ENCODE data around the gene KCNA1.

DNA sequence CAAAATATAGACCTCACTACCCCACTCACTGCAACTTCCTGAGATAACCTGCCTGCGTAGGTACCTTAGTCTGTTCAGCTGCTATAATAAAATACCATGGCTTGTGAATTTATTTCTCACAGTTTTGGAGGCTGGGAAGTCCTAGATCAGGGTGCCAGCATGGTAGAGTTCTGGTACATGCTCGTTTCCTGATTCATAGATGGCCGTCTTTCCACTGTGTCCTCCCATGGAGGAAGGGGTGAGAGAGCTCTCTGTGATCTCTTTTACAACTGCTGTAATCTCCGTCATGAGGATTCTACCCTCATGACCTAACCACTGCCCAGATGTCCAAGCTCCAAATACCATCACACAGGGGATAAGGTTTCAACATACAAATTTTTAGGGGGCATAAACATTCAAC, 49.7 kb downstream of the KCNA1 start:
- TF ChIP-seq, protein P1, sequence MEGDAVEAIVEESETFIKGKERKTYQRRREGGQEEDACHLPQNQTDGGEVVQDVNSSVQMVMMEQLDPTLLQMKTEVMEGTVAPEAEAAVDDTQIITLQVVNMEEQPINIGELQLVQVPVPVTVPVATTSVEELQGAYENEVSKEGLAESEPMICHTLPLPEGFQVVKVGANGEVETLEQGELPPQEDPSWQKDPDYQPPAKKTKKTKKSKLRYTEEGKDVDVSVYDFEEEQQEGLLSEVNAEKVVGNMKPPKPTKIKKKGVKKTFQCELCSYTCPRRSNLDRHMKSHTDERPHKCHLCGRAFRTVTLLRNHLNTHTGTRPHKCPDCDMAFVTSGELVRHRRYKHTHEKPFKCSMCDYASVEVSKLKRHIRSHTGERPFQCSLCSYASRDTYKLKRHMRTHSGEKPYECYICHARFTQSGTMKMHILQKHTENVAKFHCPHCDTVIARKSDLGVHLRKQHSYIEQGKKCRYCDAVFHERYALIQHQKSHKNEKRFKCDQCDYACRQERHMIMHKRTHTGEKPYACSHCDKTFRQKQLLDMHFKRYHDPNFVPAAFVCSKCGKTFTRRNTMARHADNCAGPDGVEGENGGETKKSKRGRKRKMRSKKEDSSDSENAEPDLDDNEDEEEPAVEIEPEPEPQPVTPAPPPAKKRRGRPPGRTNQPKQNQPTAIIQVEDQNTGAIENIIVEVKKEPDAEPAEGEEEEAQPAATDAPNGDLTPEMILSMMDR (conservative IDR thresholded peaks at IDR 0.05 in 1 of 2, IDR thresholded peaks at IDR 0.05 in 1 of 2; ENCODE audit: extremely low read depth in 1 of 2, insufficient read depth in 1 of 2, low read depth in 1 of 2, low read length in 2 of 2), result no peak
- no peak for TF ChIP-seq EZH2 (IDR thresholded peaks at IDR 0.05; ENCODE audit: borderline replicate concordance, low read length)

All from mammary epithelial cell (primary cell).